Upper lobe of left lung (tissue), 6 donors: ENCODE measurements around the gene PI16. TPM values are rescaled to one million over a fixed set of nuclear protein-coding genes. Genes with fewer than 3 reads are reported as not detected.
"Not testable (repeated sequence)": the region's sequence is repeated elsewhere in the genome, so short reads cannot be mapped to it uniquely, and the experiment has no call there.

Experiments used
- ATAC-seq, 2 donors: fragments of 200-7000 bp; cut with Tn5 transposase; one replicate each; pipeline ENCODE4 v1.9.1; 2022; ENCODE audit warnings: mild to moderate bottlenecking in 2 of 2, moderate library complexity in 2 of 2; ENCODE audit not compliant: low FRiP score in 2 of 2
- DNase-seq, 2 donors: peaks; one replicate each; pipeline ENCODE4 v3.0.0-alpha.2; 2019 to 2020
- H3K27ac ChIP-seq, 4 donors: fragments of 200-600 bp; sonication (generic); one replicate each; pipeline ENCODE4 v1.5.1; 2016 to 2019
- H3K27me3 ChIP-seq, 4 donors: fragments of 200-600 bp; sonication (generic); one replicate each; pipeline ENCODE4 v1.5.1; 2017 to 2019
- H3K36me3 ChIP-seq, 4 donors: fragments of 200-600 bp; sonication (generic); one replicate each; pipeline ENCODE4 v1.5.1; 2016 to 2019
- H3K4me1 ChIP-seq, 4 donors: fragments of 200-600 bp; sonication (generic); one replicate each; pipeline ENCODE4 v1.5.1; 2018 to 2019
- H3K4me3 ChIP-seq, 4 donors: fragments of 200-600 bp; sonication (generic); one replicate each; pipeline ENCODE4 v1.5.1; 2017 to 2019; ENCODE audit warnings: mild to moderate bottlenecking in 2 of 4, moderate library complexity in 1 of 4
- H3K9me3 ChIP-seq, 4 donors: fragments of 200-600 bp; sonication (generic); one replicate each; pipeline ENCODE4 v1.5.1; 2018 to 2019
- EP300 ChIP-seq, 4 donors: sonication (generic); formaldehyde crosslinking; IDR thresholded peaks; one replicate each; pipeline ENCODE4 v1.5.1; 2017; ENCODE audit warnings: antibody characterized with exemption in 4 of 4, control low read depth in 2 of 4
- POLR2A ChIP-seq, 4 donors: fragments of 450-650 bp; IDR thresholded peaks; one replicate each; pipeline ENCODE4 v1.5.1; 2016 to 2017; ENCODE audit warnings: antibody characterized with exemption in 4 of 4, mild to moderate bottlenecking in 2 of 4
- POLR2AphosphoS5 ChIP-seq, 2 donors: sonication (generic); formaldehyde crosslinking; IDR thresholded peaks; one replicate each; pipeline ENCODE4 v1.5.1; 2017; ENCODE audit warnings: antibody characterized with exemption in 2 of 2
- WGBS, 2 donors: methylation state at CpG; one replicate each; pipeline ENCODE4 v1.1.5; 2017 to 2018; 5-methylcytosine and 5-hydroxymethylcytosine counted together
- total RNA-seq, 6 donors: library from RNA; depleted of rRNA in 4 of 6; stranded (reverse); fragments of >200 nt in 4 of 6; gene quantifications; one replicate each; pipeline versions ENCODE4 v1.1.0 to v1.2.1, GENCODE V29; 2016 to 2021
- TF ChIP-seq, protein P1 (sequence below), 6 experiments: fragments of 450-650 bp in 4 of 6; fragments of 200-600 bp in 2 of 6; sonication (generic) in 2 of 6; IDR thresholded peaks; one replicate each; pipeline ENCODE4 v1.5.1; 2016 to 2019; ENCODE audit warnings: antibody characterized with exemption in 6 of 6
- donor health status: DM: no; HTN: no; CAD: no; lungs with moderate emphysema.
- donor health status: DM: no; HTN: yes; CAD: no; lungs with severe emphysema.

The PI16 gene
- total RNA-seq, 6 donors from 2014 or later = 0.44 to 78.9 (median 4.7) TPM; not detected in 1

- H3K27ac ChIP-seq = no peak overlapping the region
- no peak for DNase-seq
- no peaks in the 10 kb centered on the region for H3K9me3 ChIP-seq
- no peak for TF ChIP-seq EP300 (IDR thresholded peaks at IDR 0.05)
- TF ChIP-seq, protein P1, sequence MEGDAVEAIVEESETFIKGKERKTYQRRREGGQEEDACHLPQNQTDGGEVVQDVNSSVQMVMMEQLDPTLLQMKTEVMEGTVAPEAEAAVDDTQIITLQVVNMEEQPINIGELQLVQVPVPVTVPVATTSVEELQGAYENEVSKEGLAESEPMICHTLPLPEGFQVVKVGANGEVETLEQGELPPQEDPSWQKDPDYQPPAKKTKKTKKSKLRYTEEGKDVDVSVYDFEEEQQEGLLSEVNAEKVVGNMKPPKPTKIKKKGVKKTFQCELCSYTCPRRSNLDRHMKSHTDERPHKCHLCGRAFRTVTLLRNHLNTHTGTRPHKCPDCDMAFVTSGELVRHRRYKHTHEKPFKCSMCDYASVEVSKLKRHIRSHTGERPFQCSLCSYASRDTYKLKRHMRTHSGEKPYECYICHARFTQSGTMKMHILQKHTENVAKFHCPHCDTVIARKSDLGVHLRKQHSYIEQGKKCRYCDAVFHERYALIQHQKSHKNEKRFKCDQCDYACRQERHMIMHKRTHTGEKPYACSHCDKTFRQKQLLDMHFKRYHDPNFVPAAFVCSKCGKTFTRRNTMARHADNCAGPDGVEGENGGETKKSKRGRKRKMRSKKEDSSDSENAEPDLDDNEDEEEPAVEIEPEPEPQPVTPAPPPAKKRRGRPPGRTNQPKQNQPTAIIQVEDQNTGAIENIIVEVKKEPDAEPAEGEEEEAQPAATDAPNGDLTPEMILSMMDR (IDR thresholded peaks at IDR 0.05) = no peak
- TF ChIP-seq POLR2A (IDR thresholded peaks at IDR 0.05) = no peak
- TF ChIP-seq POLR2AphosphoS5 (IDR thresholded peaks at IDR 0.05) = no peak
- 93 to 95% methylated on average over 6 of the region's 6 CpGs for WGBS, 2 donors
- H3K4me3 ChIP-seq = no peak overlapping the region
- no peaks in the 10 kb centered on the region for H3K4me1 ChIP-seq
- no peaks in the 10 kb centered on the region for H3K27me3 ChIP-seq
- no peak for ATAC-seq
- H3K36me3 ChIP-seq = no peaks in the 10 kb centered on the region
Measured at GRCh38 chr6:36937896-36938295, 16.6 kb upstream of the PI16 start.

DNA sequence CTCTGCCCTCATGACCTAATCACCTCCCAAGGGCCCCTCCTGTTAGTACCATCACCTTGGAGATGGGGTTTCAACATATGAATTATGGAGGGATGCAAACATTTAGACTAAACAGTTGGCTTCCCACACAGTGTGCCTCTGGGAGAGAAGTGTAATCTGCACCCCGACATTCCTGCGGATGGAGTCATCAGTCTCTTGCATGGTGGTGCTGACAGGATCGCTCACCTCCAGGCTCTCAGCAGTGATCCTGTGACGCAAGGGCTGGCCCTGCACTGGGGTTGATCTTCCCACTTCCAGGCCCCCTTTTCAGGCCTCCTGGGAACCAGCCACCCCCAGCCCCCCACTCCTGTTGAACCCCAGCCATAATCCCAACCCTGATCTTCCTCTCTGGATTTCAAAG lies 16.0 kb upstream of the PI16 start:
- Histone ChIP-seq H3K4me1 (no peaks in the 10 kb centered on the region), H3K4me3 (no peak overlapping the region), H3K9me3 (no peaks in the 10 kb centered on the region), H3K27ac (no peak overlapping the region), H3K27me3 (no peaks in the 10 kb centered on the region), H3K36me3 (no peaks in the 10 kb centered on the region)
- DNase-seq (no peak), ATAC-seq (no peak)
- TF ChIP-seq POLR2AphosphoS5 (IDR thresholded peaks at IDR 0.05) (no peak), EP300 (IDR thresholded peaks at IDR 0.05) (no peak), POLR2A (IDR thresholded peaks at IDR 0.05) (no peak)
- TF ChIP-seq, protein P1 (IDR thresholded peaks at IDR 0.05) = no peak
- 90 to 100% methylated on average over 1 to 4 of the region's 4 CpGs for WGBS, 2 donors

DNA sequence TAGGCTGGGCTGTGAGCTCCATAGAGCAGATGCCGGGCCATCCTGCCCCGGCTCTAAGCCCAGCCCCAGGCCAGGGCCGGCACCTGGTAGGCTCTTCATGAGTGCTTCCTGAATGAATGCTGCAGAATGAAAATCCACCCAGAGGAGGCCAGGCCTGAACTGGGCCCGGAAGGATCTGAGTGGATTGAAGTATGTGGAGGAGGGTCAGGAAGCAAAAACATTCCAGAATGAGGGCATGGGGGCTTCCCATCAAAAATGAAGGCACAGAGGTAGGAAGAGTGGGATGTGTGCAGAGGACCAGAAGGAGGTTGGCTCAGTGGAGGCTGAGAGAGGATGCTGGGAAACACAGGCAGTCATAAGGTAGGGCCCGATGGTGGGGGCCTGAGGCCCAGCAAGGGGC lies 15.5 kb upstream of the PI16 start:
- H3K4me3 ChIP-seq, H3K27ac ChIP-seq, H3K9me3 ChIP-seq, H3K4me1 ChIP-seq, ATAC-seq, H3K27me3 ChIP-seq, H3K36me3 ChIP-seq: not testable (repeated sequence)
- peak in 1 of 2 donors; percentile 15 for DNase-seq
- 84 to 89% methylated on average over 5 of the region's 5 CpGs for WGBS, 2 donors

GRCh38 chr6:36940027-36940426 lies 14.5 kb upstream of the PI16 start:
- Histone ChIP-seq H3K27ac (no peak overlapping the region), H3K36me3 (no peaks in the 10 kb centered on the region), H3K9me3 (no peaks in the 10 kb centered on the region), H3K4me3 (no peak overlapping the region), H3K27me3 (no peaks in the 10 kb centered on the region), H3K4me1 (no peaks in the 10 kb centered on the region)
- WGBS, 2 donors = 83 to 85% methylated on average over 10 of the region's 10 CpGs
- TF ChIP-seq POLR2A (IDR thresholded peaks at IDR 0.05) = no peak
- no peak for TF ChIP-seq EP300 (IDR thresholded peaks at IDR 0.05)
- TF ChIP-seq, protein P1 (IDR thresholded peaks at IDR 0.05) = no peak
- TF ChIP-seq POLR2AphosphoS5 (IDR thresholded peaks at IDR 0.05) = no peak
- no peak for ATAC-seq
- DNase-seq = peak in 1 of 2 donors; percentile 34

GRCh38 chr6:36941561-36941960 lies 13.0 kb upstream of the PI16 start:
- H3K4me1 ChIP-seq, ATAC-seq, H3K27ac ChIP-seq, H3K36me3 ChIP-seq, H3K4me3 ChIP-seq, H3K9me3 ChIP-seq, H3K27me3 ChIP-seq: not testable (repeated sequence)
- peak in 1 of 2 donors; percentile 62 for DNase-seq
- WGBS, 2 donors = 89 to 96% methylated on average over 2 to 16 of the region's 40 CpGs

- not testable (repeated sequence) for H3K9me3 ChIP-seq, H3K4me1 ChIP-seq, H3K27me3 ChIP-seq, H3K4me3 ChIP-seq, H3K36me3 ChIP-seq, ATAC-seq, H3K27ac ChIP-seq, DNase-seq
- WGBS, 2 donors = 66 to 85% methylated on average over 2 of the region's 2 CpGs
Measured at GRCh38 chr6:36942329-36942728, 12.2 kb upstream of the PI16 start.
